Measurements from ENCODE around the gene SMYD1. TPM values are rescaled to one million over a fixed set of nuclear protein-coding genes. Genes with fewer than 3 reads are reported as not detected.

The SMYD1 gene
- total and polyA plus RNA-seq, 10 of the 15 experiments (the other 5 are each of a cell fraction or from before 2014, with no cell fraction given), result 0.09 TPM; not detected in 9

DNA sequence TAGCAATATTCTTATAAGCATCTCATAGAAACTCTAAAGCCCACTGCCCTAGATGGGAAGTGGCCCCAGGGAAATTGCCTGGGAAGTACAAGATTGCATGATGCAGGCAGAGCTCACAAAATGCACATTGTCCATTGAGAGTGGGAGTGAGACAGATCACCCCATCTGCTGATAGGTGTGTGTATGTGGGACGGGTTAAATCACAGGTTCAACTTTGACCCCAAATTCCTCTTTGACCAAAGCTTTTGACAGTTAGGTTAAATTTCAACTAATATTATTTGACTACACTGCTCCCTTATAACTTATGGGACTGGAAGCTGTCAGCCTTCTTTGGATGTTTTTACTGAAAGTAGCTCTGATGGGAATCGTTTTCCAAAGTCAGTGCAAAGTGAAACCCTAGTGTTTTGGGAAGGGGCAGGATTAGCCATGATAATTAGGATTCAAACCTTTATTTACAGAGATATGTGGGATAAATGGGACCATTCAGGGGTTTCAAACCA lies 71.6 kb downstream of the SMYD1 start:
- intact Hi-C loops (cut with micrococcal nuclease; ENCODE audit: unreplicated experiment), result no loop called here
- Histone ChIP-seq H3K27me3 (replicated peaks in 1 of 2; ENCODE audit: control insufficient read depth in 2 of 2, insufficient read depth in 2 of 2, low read length in 1 of 2) (0 out of 4 replicates have a peak, but pooled peaks cover 0 to 2% of the 10 kb centered on the region in 2 experiments), H3K4me2 (ENCODE audit: control insufficient read depth, insufficient read depth) (no peak overlapping the region), H2AFZ (ENCODE audit: control insufficient read depth, low read depth, low read length) (no peak overlapping the region), H3K36me3 (ENCODE audit: control insufficient read depth in 2 of 2, insufficient read depth in 2 of 2, low read length in 1 of 2) (no peaks in the 10 kb centered on the region), H3K9me3 (replicated peaks; ENCODE audit: control insufficient read depth, insufficient read depth, low read length) (no peaks in the 10 kb centered on the region), H3K9ac (ENCODE audit: control insufficient read depth, insufficient read depth, low read length) (no peak overlapping the region), H4K20me1 (ENCODE audit: control insufficient read depth, insufficient read depth) (no peaks in the 10 kb centered on the region), H3K4me3 (no peak overlapping the region), H3K27ac (ENCODE audit: control insufficient read depth, insufficient read depth) (no peak overlapping the region), H3K4me1 (ENCODE audit: control insufficient read depth, insufficient read depth, low read length) (no peaks in the 10 kb centered on the region), H3K79me2 (ENCODE audit: control insufficient read depth, insufficient read depth, low read length) (no peaks in the 10 kb centered on the region)
- FAIRE-seq (no peak), DNase-seq (ENCODE audit: low read depth, low spot score) (no peak), ATAC-seq (no peak)
- ChIA-PET SMC1A (ENCODE audit: uncharacterized antibody, unreplicated experiment) (no interaction called here), RAD21 (ENCODE audit: unreplicated experiment) (no interaction called here), POLR2A (no interaction called here), CTCF (interaction anchor here (2.6 kb wide), 1 partner anchor 79 kb away, joined by 7 read pairs; no protein-coding TSS in a partner anchor)
- in situ Hi-C loops (cut with MboI), result no loop called here
- TF ChIP-seq TCF7 (IDR thresholded peaks at IDR 0.05; ENCODE audit: borderline replicate concordance) (no peak), EED (IDR thresholded peaks at IDR 0.05; ENCODE audit: low read depth) (no peak), RELA (IDR thresholded peaks at IDR 0.05; ENCODE audit: borderline replicate concordance, partially characterized antibody) (no peak), NFXL1 (IDR thresholded peaks at IDR 0.05; ENCODE audit: borderline replicate concordance) (no peak), EGR1 (IDR thresholded peaks at IDR 0.05; ENCODE audit: borderline replicate concordance in 1 of 2, low read depth in 2 of 2, low read length in 2 of 2) (no peak), ATF7 (IDR thresholded peaks at IDR 0.05; ENCODE audit: low read depth) (no peak), ZNF217 (IDR thresholded peaks at IDR 0.05) (no peak), EZH2 (IDR thresholded peaks at IDR 0.05; ENCODE audit: borderline replicate concordance, control insufficient read depth, low read depth, low read length) (no peak)
- TF ChIP-seq, protein P1, sequence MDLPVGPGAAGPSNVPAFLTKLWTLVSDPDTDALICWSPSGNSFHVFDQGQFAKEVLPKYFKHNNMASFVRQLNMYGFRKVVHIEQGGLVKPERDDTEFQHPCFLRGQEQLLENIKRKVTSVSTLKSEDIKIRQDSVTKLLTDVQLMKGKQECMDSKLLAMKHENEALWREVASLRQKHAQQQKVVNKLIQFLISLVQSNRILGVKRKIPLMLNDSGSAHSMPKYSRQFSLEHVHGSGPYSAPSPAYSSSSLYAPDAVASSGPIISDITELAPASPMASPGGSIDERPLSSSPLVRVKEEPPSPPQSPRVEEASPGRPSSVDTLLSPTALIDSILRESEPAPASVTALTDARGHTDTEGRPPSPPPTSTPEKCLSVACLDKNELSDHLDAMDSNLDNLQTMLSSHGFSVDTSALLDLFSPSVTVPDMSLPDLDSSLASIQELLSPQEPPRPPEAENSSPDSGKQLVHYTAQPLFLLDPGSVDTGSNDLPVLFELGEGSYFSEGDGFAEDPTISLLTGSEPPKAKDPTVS (IDR thresholded peaks at IDR 0.05; ENCODE audit: low read depth, low read length), result no peak
- WGBS (ENCODE audit: insufficient coverage, insufficient replicate concordance, low lambda C conversion rate, missing lambda C conversion rate), result 17% methylated on average over 2 of the region's 2 CpGs
- BruUV-seq (replicated peaks), result no TSS peak

All from GM12878 (cell line).